K562 (cell line): ENCODE results near the gene HAUS5. TPM values are rescaled to one million over a fixed set of nuclear protein-coding genes. Genes with fewer than 3 reads are reported as not detected.

Experiments
- BDP1 ChIP-seq: IDR thresholded peaks from 3 replicates; pipeline ENCODE4 v1.6.1; 2011; ENCODE audit not compliant: insufficient read length, insufficient read depth
- MNT ChIP-seq, 2 experiments: fragments of 450-650 bp; conservative IDR thresholded peaks; 2 replicates each; pipeline ENCODE4 v1.6.1; 2017; ENCODE audit warnings: mild to moderate bottlenecking in 2 of 2, moderate library complexity in 2 of 2
- MYC ChIP-seq, 2 experiments: fragments of 250-450 bp in 1 of 2; sonication (Bioruptor Pico) in 1 of 2; IDR thresholded peaks; 2 replicates each; pipeline versions ENCODE4 v1.5.1 to v1.6.1; 2012 to 2021; ENCODE audit warnings: low read depth in 2 of 2, borderline replicate concordance in 1 of 2, improper control_type of control experiment in 1 of 2, low read length in 1 of 2, mild to moderate bottlenecking in 1 of 2, moderate library complexity in 1 of 2
- NCOA1 ChIP-seq: fragments of 450-650 bp; IDR thresholded peaks from 2 replicates; pipeline ENCODE4 v1.6.1; 2016; ENCODE audit warnings: low read depth
- PKNOX1 ChIP-seq: fragments of 450-650 bp; IDR thresholded peaks from 2 replicates; pipeline ENCODE4 v1.6.1; 2016
- SAP30 ChIP-seq: fragments of 200-600 bp; sonication (generic); IDR thresholded peaks from 2 replicates; pipeline ENCODE4 v1.6.1; 2012; ENCODE audit warnings: borderline replicate concordance, low read depth, mild to moderate bottlenecking, moderate library complexity, low read length, control low read depth, inconsistent platforms; ENCODE audit not compliant: insufficient read depth, poor library complexity, severe bottlenecking
- polyA plus RNA-seq, 8 experiments: library from polyadenylated mRNA; depleted of rRNA in 4 of 8; stranded (reverse) in 5 of 8; unstranded in 3 of 8; fragments of >200 nt; fragmentation: Nextera tagmentation in 2 of 8; fragmentation: Illumina TruSeq in 1 of 8; extraction: Ambion mirVana in 2 of 8; extraction: Trizol in 1 of 8; gene quantifications; 2 replicates each; pipeline versions ENCODE4 v1.2.1 to v1.2.3, GENCODE V29; 2011 to 2014; ENCODE audit warnings: inconsistent platforms in 1 of 8, missing spikeins in 1 of 8
- total RNA-seq, 7 experiments: library from RNA; depleted of rRNA in 6 of 7; stranded (reverse); fragments of >200 nt in 6 of 7; fragmentation: Illumina TruSeq in 2 of 7; extraction: Trizol in 2 of 7; gene quantifications; 2 replicates each; pipeline versions ENCODE4 v1.2.1 to v1.2.3, GENCODE V29; 2011 to 2021; ENCODE audit warnings: low replicate concordance in 1 of 7
- TF ChIP-seq, protein P1 (sequence below), 2 experiments: IDR thresholded peaks in 1 of 2; conservative IDR thresholded peaks in 1 of 2; 2 replicates each; pipeline ENCODE4 v1.6.1; 2016; ENCODE audit warnings: low read depth in 2 of 2, mild to moderate bottlenecking in 1 of 2, missing compliant biosample characterization in 1 of 2, missing genetic modification characterization in 1 of 2, moderate library complexity in 1 of 2
- TF ChIP-seq, protein P2 (sequence below), 2 experiments: fragments of 450-650 bp in 1 of 2; sonication (generic) in 1 of 2; formaldehyde crosslinking in 1 of 2; IDR thresholded peaks; 2 replicates each; pipeline versions ENCODE4 v1.7.1 to v1.9.0; 2016 to 2022; ENCODE audit warnings: inconsistent platforms in 1 of 2, mild to moderate bottlenecking in 1 of 2, missing genetic modification reagents in 1 of 2

Gene HAUS5
- total and polyA plus RNA-seq, 9 of the 15 experiments (the other 6 are each of a cell fraction or from before 2014, with no cell fraction given) = 3.5 to 41.3 (median 14.2) TPM

DNA sequence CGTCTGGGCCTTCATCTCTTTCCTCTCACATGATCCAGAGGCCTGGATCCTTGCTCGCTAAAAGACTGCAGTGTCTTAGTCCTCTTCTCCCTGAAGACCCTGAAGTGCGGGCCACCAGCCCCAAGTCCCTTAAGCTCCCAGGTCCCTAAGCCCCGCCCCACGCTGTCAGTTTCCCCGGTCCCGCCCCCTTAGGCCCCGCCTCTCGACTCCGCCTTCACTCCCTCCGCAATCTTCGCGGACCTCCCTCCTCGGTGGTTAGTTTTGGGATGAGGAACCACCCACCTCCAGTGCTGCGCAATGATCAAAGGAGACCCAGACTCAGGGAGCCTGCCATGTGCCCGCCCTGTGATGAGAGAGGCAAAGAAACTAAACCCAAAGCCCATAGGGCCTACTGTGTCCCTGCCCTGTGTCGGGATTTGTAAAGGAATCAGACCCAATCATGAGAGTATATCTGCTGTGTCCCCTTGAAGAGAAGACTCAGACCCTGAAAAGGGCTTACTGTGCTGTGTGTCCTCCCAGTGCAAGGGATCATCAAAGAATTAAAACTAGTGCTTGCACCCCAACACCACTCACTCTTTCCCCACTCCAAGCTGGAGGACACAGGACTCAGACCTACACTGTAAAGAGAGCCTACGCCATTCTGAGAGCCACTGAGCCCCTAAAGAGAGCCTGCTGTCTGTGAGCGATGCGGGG is 32.6 kb downstream of the HAUS5 start (continued):
- TF ChIP-seq PKNOX1 = peak; percentile 85
- peak; percentile 67; the same call in 1 of the 2 replicates for TF ChIP-seq MYC (IDR thresholded peaks at IDR 0.05; ENCODE audit: low read depth, low read length)
- TF ChIP-seq MYC (CRISPR knock-in tag; IDR thresholded peaks at IDR 0.05; ENCODE audit: borderline replicate concordance, low read depth) = no peak
- TF ChIP-seq BDP1 = no peak
- no peak for TF ChIP-seq NCOA1
- TF ChIP-seq, protein P1, sequence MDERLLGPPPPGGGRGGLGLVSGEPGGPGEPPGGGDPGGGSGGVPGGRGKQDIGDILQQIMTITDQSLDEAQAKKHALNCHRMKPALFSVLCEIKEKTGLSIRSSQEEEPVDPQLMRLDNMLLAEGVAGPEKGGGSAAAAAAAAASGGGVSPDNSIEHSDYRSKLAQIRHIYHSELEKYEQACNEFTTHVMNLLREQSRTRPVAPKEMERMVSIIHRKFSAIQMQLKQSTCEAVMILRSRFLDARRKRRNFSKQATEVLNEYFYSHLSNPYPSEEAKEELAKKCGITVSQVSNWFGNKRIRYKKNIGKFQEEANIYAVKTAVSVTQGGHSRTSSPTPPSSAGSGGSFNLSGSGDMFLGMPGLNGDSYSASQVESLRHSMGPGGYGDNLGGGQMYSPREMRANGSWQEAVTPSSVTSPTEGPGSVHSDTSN (CRISPR knock-in tag; IDR thresholded peaks at IDR 0.05; ENCODE audit: low read depth) = no peak
- TF ChIP-seq, protein P1 (tag; conservative IDR thresholded peaks at IDR 0.05; ENCODE audit: low read depth) = 0 out of 2 replicates have a peak, but pooled peaks have one; percentile 9
- TF ChIP-seq, protein P2, sequence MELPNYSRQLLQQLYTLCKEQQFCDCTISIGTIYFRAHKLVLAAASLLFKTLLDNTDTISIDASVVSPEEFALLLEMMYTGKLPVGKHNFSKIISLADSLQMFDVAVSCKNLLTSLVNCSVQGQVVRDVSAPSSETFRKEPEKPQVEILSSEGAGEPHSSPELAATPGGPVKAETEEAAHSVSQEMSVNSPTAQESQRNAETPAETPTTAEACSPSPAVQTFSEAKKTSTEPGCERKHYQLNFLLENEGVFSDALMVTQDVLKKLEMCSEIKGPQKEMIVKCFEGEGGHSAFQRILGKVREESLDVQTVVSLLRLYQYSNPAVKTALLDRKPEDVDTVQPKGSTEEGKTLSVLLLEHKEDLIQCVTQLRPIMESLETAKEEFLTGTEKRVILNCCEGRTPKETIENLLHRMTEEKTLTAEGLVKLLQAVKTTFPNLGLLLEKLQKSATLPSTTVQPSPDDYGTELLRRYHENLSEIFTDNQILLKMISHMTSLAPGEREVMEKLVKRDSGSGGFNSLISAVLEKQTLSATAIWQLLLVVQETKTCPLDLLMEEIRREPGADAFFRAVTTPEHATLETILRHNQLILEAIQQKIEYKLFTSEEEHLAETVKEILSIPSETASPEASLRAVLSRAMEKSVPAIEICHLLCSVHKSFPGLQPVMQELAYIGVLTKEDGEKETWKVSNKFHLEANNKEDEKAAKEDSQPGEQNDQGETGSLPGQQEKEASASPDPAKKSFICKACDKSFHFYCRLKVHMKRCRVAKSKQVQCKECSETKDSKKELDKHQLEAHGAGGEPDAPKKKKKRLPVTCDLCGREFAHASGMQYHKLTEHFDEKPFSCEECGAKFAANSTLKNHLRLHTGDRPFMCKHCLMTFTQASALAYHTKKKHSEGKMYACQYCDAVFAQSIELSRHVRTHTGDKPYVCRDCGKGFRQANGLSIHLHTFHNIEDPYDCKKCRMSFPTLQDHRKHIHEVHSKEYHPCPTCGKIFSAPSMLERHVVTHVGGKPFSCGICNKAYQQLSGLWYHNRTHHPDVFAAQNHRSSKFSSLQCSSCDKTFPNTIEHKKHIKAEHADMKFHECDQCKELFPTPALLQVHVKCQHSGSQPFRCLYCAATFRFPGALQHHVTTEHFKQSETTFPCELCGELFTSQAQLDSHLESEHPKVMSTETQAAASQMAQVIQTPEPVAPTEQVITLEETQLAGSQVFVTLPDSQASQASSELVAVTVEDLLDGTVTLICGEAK (IDR thresholded peaks at IDR 0.05) = 0 out of 2 replicates have a peak, but pooled peaks have one; percentile 14
- TF ChIP-seq, protein P2 (CRISPR knock-in tag; IDR thresholded peaks at IDR 0.05) = no peak
- peak in 1 of 2 experiments; percentile 42; a peak in 1 of 4 replicates for TF ChIP-seq MNT (conservative IDR thresholded peaks at IDR 0.05)
- TF ChIP-seq SAP30 = no peak
